Measurements from ENCODE around the gene ARMCX5.

Gene ARMCX5

DNA sequence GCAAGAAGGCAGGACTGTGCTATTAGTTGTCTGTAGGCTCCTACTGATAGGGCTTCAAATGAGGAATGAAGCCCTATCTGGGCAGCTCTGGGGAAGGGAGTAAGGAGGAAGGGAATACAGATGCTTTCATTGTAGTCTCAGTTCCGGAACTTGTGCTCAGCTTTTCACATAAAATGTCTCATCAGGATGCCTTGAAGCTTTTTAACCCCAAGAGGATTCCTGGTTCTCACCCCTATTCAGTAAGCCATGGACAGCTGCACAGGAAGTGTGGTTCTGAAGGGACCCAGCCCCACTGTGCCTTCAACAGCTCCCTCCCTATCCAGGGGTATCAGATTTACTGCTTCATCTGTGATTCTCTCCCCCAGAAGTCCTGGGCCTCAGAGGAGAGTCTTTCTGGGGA is 5.0 kb downstream of the ARMCX5 start:
- TF ChIP-seq, protein P1, sequence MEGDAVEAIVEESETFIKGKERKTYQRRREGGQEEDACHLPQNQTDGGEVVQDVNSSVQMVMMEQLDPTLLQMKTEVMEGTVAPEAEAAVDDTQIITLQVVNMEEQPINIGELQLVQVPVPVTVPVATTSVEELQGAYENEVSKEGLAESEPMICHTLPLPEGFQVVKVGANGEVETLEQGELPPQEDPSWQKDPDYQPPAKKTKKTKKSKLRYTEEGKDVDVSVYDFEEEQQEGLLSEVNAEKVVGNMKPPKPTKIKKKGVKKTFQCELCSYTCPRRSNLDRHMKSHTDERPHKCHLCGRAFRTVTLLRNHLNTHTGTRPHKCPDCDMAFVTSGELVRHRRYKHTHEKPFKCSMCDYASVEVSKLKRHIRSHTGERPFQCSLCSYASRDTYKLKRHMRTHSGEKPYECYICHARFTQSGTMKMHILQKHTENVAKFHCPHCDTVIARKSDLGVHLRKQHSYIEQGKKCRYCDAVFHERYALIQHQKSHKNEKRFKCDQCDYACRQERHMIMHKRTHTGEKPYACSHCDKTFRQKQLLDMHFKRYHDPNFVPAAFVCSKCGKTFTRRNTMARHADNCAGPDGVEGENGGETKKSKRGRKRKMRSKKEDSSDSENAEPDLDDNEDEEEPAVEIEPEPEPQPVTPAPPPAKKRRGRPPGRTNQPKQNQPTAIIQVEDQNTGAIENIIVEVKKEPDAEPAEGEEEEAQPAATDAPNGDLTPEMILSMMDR (IDR thresholded peaks at IDR 0.05; ENCODE audit: extremely low read depth, insufficient read depth, missing control alignments) = no peak
- in situ Hi-C loops (cut with MboI; ENCODE audit: low pct_unique_long_range_greater_than_20kb, low sequenced_read_pairs, unreplicated experiment) = no loop called here
- DNase-seq (ENCODE audit: low spot score) = no peak

DNA sequence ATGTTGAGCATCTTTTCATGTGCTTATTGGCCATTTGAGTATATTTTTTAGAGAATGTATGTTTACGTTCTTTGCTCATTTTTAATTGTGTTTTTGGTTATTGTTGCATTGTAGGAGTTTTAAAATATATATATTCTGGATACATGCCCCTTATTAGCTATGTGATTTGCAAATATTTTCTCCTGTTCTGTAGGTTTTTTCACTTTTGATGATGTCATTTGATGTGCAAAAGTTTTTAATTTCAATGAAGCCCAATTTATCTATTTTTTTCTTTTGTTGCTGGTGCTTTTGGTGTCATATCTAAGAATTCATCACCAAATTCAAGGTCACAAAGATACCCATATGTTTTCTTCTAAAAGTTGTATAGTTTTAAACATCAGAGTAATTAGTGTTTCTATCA is 6.8 kb downstream of the ARMCX5 start:
- no peak for DNase-seq (ENCODE audit: low spot score)
- in situ Hi-C loops (cut with MboI; ENCODE audit: low pct_unique_long_range_greater_than_20kb, low sequenced_read_pairs, unreplicated experiment) = no loop called here
- TF ChIP-seq, protein P1 (IDR thresholded peaks at IDR 0.05; ENCODE audit: extremely low read depth, insufficient read depth, missing control alignments) = no peak

DNA sequence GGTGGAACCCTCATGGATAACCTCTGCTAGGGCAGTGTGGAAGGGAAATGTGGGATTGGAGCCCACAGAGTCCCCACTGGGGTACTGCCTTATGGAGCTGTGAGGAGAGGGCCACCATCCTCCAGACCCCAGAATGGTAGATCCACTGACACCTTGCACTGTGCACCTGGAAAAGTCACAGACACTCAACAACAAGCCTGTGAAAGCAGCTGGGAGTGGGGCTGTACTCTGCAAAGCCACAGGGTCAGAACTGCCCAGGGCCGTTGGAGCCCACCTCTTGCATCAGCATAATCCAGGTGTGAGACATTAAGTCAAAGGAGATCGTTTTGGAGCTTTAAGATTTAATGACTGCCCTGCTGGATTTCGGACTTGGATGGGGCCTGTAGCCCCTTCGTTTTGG is 11.6 kb downstream of the ARMCX5 start:
- TF ChIP-seq, protein P1 (IDR thresholded peaks at IDR 0.05; ENCODE audit: extremely low read depth, insufficient read depth, missing control alignments) = no peak
- DNase-seq (ENCODE audit: low spot score) = no peak
- in situ Hi-C loops (cut with MboI; ENCODE audit: low pct_unique_long_range_greater_than_20kb, low sequenced_read_pairs, unreplicated experiment) = no loop called here

DNA sequence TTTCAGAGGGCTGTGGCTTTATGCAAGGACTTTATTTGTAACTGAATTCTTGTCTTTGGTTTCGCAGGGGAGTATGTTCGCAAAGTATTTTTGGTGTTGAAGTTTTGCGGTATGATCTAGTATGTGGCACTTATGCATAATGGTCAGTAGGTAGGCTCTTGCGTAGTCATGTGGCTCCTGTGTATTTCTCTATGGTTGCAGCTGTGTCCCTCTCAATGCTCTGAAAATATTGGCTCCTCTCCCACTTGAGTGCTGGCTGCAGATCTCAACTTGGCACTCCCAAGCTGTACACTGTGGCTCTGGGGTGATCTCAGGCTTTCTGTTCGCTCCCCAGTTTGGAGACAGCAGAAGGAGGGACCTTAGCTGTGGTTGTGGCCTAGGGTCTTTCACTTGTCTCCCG is 24.8 kb downstream of the ARMCX5 start:
- TF ChIP-seq, protein P1 (IDR thresholded peaks at IDR 0.05; ENCODE audit: extremely low read depth, insufficient read depth, missing control alignments) = no peak
- no peak for DNase-seq (ENCODE audit: low spot score)
- in situ Hi-C loops (cut with MboI; ENCODE audit: low pct_unique_long_range_greater_than_20kb, low sequenced_read_pairs, unreplicated experiment) = no loop called here

DNA sequence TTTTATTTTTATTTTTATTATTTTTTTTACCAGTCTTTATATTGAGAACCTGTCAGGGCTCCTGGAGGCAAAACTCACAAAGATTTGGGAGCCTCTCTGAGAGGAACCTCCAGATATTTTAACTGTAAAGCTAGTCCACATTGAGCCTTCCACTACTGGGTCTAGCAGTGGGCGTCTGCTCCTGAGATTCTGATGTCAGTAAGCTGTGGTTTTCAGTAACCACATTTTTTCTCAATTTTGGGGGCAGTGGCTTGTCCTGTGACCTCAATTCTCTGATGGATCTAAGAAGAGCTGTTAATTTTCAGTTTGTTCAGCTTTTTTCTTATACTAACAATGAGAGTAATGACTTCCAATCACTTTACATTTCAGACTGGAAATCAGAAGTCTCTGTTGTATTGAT is 28.3 kb downstream of the ARMCX5 start:
- no peak for DNase-seq (ENCODE audit: low spot score)
- in situ Hi-C loops (cut with MboI; ENCODE audit: low pct_unique_long_range_greater_than_20kb, low sequenced_read_pairs, unreplicated experiment) = no loop called here
- TF ChIP-seq, protein P1 (IDR thresholded peaks at IDR 0.05; ENCODE audit: extremely low read depth, insufficient read depth, missing control alignments) = no peak

DNA sequence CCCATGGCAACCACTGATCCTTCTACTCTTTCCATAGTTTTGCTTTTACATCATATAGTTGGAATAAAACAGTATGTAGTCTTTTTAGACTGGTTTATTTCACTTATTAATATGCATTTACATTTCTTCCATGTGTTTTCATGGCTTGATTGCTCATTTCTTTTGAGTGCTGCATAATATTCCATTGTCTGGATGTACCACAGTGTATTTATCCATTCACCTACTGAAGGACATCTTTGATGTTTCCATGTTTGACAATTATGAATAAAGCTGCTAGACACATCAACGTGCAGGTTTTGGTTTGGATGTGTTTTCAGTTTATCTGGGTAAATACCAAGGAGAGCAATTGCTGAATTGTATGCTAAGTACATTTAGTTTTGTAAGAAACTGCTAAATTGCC is 38.2 kb downstream of the ARMCX5 start:
- TF ChIP-seq, protein P1 (IDR thresholded peaks at IDR 0.05; ENCODE audit: extremely low read depth, insufficient read depth, missing control alignments) = no peak
- in situ Hi-C loops (cut with MboI; ENCODE audit: low pct_unique_long_range_greater_than_20kb, low sequenced_read_pairs, unreplicated experiment) = no loop called here

DNA sequence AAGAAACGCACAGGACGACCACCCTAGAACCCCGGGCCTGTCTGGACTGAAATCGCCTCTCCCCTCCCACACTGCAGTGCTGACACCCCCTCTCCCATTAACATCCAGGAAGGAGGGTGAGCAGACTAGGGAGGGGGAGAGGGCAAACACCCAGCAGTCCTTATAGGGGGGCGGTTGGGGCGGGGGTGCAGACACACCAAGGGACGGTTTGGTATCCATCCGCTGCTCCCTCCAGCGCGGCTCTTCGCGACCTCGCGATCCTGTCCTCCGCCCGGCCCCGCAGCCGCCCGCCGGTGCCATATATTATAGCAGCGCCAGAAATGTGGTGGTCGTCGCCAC is 51.6 kb downstream of the ARMCX5 start:
- TF ChIP-seq, protein P1 (IDR thresholded peaks at IDR 0.05; ENCODE audit: extremely low read depth, insufficient read depth, missing control alignments) = no peak
- in situ Hi-C loops (cut with MboI; ENCODE audit: low pct_unique_long_range_greater_than_20kb, low sequenced_read_pairs, unreplicated experiment) = no loop called here
- no peak for DNase-seq (ENCODE audit: low spot score)

More for the DNA sequence above, 38.2 kb downstream of the ARMCX5 start:
- no peak for DNase-seq (ENCODE audit: low spot score)

Measured in GM13977 (cell line).